GM18526 (cell line): Measurements from ENCODE around the gene HRG.

Source experiments
- POLR2A ChIP-seq: IDR thresholded peaks from 3 replicates; pipeline ENCODE4 v1.6.1; 2011; ENCODE audit not compliant: insufficient read length; ENCODE audit errors: extremely low read depth

The HRG gene

DNA sequence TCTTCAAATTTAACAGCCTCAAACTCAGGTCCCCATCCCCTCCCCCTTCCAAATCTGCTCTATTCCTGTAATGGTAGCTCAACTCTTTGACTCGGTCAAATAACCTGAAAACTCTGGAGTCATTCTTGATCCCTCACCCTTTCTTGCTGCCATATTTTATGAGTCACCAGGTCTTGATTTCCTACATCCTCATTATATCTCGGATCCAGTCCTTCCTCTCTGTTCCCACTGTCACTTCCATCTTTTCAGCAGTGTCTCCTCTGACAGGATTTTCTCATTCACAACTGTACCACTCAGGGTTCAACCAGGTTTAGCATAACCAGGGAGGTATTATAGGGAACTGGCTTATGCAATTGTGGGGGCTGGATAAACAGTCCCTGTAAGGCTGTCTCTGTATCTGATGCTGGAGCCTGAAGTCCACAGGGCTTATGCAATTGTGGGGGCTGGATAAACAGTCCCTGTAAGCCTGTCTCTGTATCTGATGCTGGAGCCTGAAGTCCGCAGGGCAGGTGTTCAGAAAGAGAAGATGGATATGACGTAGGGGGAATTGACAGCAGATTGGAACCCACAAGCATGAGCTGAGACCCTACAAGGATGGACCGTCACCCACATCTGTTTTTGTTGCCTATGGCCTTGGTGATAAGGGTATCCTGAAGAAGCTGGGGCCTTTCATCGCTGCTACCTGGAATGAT lies 34.7 kb upstream of the HRG start:
- no peak for TF ChIP-seq POLR2A

DNA sequence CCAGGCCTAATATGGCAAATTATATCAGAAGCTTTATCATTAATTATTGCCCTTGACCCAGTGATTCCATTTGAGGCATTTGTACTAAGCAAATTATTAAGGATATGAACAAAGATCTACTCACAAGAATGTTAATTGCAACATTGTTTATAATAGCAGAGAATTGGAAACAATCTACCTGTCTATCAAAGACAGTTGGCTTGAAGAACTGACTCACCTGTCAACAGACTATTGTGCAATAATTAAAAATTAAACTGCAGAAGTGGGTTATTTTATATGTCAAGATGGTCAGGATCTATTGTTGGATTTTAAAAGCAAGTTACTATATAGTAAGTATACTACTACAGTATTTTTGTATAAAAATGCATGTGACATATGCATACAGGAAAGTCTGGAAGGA lies 32.3 kb upstream of the HRG start:
- no peak for TF ChIP-seq POLR2A

DNA sequence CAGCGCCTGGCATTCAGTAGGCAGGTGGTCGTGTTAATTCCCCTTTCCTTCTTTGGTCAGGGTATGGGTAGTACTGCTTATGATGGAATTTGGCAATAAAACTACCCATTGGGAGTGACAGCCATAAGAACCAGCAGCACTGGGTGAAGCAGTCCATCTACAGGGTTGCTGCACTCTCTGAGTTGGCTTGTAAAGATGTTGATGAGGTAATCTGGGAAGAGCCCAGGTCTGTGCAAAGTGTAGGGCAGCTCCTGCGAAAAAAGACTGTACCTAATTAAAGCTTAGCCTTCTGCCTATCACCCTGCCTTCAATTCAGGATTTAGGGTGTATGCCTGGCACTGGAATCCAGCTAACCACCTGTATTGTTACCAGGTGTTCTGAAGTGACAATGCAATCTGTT lies 30.3 kb upstream of the HRG start:
- TF ChIP-seq POLR2A: no peak

DNA sequence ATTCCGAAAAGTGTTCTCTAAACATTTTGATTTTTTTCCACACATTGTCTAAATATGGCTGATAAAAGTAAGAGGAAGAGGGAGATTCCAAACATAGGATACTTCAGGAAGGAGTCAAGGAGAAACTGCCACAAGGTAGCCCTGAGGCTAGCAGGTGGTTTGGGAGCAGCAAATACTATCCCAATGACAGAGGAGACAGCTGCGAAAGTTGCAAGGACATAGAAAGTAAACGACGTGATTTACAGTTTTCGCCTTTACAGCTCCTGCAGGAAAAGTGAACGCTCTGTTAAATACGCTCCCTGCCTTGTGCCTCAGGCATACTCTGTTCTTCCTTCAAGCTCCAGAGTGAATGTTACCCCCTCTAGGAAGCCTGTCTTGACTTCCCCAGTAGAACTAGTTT lies 29.3 kb upstream of the HRG start:
- TF ChIP-seq POLR2A: no peak

DNA sequence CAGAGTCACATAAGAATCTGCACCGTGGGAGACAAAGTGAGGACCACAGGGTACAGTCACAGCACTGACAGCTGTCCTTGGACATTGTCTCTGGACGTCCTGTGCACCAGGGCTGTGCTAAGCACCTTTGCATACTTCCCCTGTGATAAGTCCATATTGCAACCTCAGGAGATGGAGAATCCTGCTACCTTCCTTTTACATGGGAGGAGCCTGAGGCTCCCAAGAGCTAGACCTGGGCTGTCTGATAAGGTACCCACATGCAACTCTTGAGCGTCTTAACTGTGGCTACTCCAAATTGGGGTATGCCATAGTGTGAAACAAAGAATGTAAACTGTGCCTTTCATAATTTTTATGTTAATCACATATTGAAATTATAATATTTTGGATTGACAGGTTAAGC lies 28.1 kb upstream of the HRG start:
- TF ChIP-seq POLR2A: no peak

DNA sequence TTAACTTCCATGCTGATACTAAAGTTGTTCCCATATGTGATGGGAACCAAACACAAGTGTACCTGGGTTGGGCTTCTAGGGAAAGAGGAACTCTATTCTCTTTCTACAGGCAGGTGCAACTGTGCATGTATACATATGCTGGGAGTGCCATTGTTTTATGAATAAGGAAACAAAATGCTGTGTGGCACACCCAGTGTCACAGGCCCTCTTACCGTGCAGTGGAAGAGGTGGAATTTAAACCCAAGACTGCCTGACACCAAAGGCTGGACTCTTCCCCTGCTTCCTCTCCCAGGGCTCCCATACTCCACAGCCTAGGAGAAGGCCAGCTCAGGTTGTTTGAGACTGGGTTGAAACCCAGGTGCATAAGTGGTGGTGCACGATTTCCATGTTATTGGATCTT lies 27.6 kb upstream of the HRG start:
- TF ChIP-seq POLR2A: no peak

DNA sequence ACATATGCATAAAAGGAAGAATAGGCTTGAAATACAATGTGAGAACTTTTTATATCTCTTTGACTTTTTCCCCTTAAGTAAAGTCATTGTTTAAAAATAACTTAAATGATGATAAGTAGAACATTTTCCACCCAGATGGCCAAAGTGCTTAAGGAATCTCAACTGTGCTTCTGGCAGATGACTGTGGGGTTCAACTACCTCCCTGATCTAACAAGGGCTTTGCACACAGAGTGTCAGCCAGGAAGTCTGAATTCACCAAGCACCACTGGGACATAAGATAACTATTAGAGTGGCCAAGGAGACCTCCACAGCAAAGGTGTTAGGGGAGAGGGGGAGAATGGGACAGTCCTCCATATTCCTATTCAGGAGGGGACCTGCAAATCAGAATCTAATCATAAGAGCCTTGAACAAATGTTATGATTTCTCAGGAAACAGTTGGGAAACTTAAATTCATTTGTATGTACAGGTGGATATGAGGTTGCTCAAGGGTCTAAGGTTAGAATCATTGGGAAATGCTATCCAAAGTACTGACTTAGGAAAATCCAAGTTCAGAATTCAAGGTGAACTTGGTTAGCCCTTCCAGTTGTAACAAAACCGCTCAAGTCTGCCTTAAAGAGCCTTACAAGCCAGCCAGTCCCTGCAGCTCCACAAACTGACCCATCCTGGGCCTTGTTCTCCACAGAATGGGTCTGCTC lies 25.9 kb upstream of the HRG start, which contains the start of gene FETUB:
Gene FETUB (plus strand): TSS at position 622 of the 695 bp plus-strand sequence. CDS start 62 bp downstream, at position 684.
- no peak for TF ChIP-seq POLR2A

DNA sequence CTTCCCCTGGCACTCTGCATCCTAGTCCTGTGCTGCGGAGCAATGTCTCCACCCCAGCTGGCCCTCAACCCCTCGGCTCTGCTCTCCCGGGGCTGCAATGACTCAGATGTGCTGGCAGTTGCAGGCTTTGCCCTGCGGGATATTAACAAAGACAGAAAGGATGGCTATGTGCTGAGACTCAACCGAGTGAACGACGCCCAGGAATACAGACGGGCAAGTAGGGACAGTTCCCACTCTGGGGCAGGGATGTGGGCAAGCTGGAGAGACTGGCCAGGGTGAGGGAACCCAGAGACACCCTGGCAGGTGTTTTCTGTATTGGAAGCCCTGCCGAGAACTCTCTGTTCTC lies 25.4 kb upstream of the HRG start:
- no peak for TF ChIP-seq POLR2A

DNA sequence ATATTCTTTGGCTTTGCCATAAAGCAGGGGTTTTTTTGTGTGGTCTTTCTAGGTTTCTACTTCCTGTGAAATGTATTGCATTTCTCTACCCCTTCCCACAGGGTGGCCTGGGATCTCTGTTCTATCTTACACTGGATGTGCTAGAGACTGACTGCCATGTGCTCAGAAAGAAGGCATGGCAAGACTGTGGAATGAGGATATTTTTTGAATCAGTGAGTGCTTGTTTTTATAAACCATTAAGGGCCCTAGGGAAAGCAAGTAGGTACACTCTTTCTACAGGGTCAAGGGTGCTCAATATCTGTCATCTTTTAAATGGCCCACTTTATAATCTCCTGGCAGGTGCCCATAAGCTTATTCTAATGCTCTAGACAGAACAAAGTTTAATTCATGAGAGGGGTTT lies 24.9 kb upstream of the HRG start:
- no peak for TF ChIP-seq POLR2A

DNA sequence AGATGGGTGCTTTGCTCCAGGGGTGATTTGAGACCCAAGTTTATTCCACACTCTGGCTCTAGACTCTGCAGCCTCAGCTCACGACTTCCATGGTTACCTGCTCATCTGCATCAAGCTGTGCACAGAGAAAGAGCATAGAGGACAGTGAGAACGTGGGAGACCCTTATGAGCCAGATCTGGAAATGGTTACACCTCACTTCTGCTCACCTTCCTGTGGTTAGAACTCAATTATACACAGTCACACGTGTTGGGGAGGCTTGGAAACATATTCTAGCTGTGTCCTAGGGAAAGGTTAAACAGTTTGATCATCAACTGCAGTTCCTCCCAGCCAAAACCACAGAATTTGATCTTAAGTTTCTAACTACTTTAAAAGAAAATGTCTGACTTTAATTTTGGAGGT lies 23.8 kb upstream of the HRG start:
- no peak for TF ChIP-seq POLR2A

DNA sequence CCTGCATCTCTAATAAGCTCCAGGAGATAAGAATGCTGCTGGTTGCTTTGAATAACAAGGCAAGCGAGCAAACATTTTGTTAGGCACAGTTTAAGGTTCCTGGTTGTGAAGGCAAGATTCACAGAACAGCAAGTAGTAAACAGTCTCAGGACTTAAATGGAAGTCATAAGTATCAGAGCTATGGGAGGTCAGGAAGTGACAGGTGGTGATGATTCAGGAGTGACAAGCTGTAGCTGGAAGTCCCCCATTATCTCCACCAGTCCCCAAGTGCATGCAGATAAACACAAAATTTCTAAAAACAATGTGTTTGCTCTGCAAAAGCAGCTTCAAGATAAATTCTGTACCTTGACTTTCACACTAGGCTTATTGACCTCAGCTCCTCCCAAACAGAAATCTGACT lies 22.3 kb upstream of the HRG start:
- TF ChIP-seq POLR2A: no peak

DNA sequence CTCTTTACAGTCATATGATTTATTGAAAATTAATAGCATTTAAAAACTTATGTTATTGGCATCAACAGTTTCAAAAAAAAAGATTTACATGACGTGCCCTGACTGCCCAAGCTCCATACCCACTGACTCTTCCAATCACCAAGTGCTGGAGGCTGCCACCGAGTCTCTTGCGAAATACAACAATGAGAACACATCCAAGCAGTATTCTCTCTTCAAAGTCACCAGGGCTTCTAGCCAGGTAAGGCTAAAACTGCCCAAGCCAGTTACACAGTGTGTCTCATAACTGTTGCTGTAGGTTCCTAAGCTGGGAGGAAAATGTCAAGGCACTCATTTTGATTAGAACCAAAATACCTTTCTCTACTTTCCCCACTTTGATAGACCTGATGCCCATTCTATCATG lies 21.1 kb upstream of the HRG start:
- TF ChIP-seq POLR2A: no peak

DNA sequence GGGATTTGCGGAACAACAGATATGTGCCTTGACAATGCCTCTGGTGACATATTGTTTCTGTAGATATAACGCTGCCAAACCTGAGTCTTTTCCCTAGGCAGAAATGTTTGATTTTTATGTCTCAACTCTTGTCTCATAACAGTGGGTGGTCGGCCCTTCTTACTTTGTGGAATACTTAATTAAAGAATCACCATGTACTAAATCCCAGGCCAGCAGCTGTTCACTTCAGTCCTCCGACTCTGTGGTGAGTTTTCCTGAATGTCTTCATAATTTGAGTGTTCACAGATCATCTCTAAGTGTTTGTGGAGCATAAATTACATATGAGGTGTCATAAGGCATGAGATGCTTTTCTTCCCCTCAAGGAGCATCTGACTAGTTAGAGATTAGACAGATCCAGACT lies 19.7 kb upstream of the HRG start:
- TF ChIP-seq POLR2A: no peak

DNA sequence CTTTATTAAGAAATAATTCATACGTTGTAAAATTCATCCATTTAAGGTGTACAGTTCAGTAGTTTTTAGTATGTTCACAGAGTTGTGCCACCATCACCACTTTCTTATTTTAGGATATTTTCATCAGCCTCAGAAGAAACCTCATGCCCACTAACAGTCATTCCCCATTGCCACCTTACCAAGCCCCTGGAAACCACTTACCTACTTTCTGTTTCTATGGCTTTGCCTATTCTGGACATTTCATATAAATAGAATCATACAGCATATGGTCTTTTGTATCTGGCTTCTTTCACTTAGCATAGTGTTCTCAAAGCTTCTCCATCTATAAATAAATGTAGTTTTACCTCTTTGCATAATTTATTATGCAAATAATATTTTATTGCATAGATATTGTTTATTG lies 19.0 kb upstream of the HRG start:
- TF ChIP-seq POLR2A: no peak

DNA sequence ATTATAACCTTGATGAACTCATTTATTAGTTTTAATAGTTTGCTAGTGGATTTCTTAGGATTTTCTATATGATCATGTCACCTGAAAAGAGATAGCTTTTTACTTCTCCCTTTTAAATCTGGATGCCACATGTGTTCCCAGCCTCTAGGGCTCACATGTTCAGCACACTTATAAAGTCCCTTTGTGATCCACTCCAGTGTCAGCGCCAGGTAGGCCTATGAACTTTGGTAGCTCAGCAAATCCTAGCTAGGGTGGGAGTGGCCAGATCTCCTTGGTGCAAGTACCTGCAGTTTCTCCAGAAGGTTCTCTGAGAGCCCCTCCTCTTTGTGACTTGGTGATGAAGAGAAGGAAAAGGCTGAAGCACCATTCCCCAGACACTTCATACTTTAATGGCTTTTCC lies 17.0 kb upstream of the HRG start:
- no peak for TF ChIP-seq POLR2A

DNA sequence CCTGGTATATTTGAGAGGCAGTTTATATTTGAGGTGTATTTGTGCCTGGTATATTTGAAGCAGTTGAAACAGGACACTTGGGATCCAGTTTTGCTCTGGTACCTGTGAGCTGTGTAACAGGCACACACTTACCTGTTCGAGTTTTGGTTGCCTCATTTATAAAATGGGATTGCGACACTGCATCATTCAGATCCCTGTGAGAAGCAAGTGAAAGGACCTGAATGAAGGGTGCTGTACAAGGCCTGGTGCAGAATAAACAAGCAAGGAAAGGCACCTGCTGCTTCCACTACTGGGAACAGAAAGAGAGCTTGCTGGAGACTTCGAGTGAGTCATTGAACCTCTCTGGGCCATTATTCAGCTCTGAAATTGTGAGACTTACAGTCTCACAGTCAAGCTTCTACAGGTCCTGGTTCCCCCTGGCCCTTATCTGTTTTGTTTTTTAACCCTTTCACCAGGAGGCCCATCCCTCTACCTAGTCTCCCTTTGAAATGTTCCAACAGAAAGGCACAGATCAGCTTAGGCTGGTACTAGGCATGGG lies 14.1 kb upstream of the HRG start:
- TF ChIP-seq POLR2A: no peak
